Fibroblast of villous mesenchyme (primary cell): ENCODE results near the gene JMJD4. TPM values are rescaled to one million over a fixed set of nuclear protein-coding genes. Genes with fewer than 3 reads are reported as not detected.
"Not testable (repeated sequence)": the region's sequence is repeated elsewhere in the genome, so short reads cannot be mapped to it uniquely, and the experiment has no call there.

Source experiments
- DNase-seq: peaks from one replicate; pipeline ENCODE4 v3.0.0-alpha.2; 2010; ENCODE audit warnings: low read depth
- H3K4me3 ChIP-seq: 2 replicates; pipeline ENCODE4 v1.5.1; 2011; ENCODE audit warnings: low read depth, mild to moderate bottlenecking, low read length
- CTCF ChIP-seq: IDR thresholded peaks from 2 replicates; pipeline ENCODE4 v1.5.1; 2012; ENCODE audit warnings: low read depth, mild to moderate bottlenecking, low read length; ENCODE audit not compliant: insufficient read depth
- total RNA-seq: library from RNA; depleted of rRNA; stranded (reverse); fragments of >200 nt; gene quantifications from 2 replicates; pipeline ENCODE4 v1.2.3, GENCODE V29; 2012

Gene JMJD4
- total RNA-seq, 1 donor, result 25.5 TPM

- no peak overlapping the region for H3K4me3 ChIP-seq
- TF ChIP-seq CTCF, result no peak
- DNase-seq, result no peak
Measured at GRCh38 chr1:227723474-227723873, 11.6 kb downstream of the JMJD4 start.

GRCh38 chr1:227718932-227719331 is 16.2 kb downstream of the JMJD4 start:
- no peak for TF ChIP-seq CTCF
- DNase-seq, result no peak
- no peak overlapping the region for H3K4me3 ChIP-seq

- H3K4me3 ChIP-seq, result no peak overlapping the region
- DNase-seq, result no peak
- TF ChIP-seq CTCF, result no peak
Measured at GRCh38 chr1:227712648-227713047, 22.5 kb downstream of the JMJD4 start.

- not testable (repeated sequence) for H3K4me3 ChIP-seq, DNase-seq
Measured at GRCh38 chr1:227710474-227710873, 24.6 kb downstream of the JMJD4 start.

GRCh38 chr1:227709451-227709850 is 25.7 kb downstream of the JMJD4 start:
- no peak for TF ChIP-seq CTCF
- H3K4me3 ChIP-seq, result no peak overlapping the region
- DNase-seq, result no peak

GRCh38 chr1:227707846-227708245 is 27.3 kb downstream of the JMJD4 start:
- no peak overlapping the region for H3K4me3 ChIP-seq
- TF ChIP-seq CTCF, result no peak
- no peak for DNase-seq

- not testable (repeated sequence) for DNase-seq, H3K4me3 ChIP-seq
Measured at GRCh38 chr1:227701631-227702030, 33.5 kb downstream of the JMJD4 start.

- TF ChIP-seq CTCF, result no peak
- DNase-seq, result no peak
- H3K4me3 ChIP-seq, result no peak overlapping the region
Measured at GRCh38 chr1:227697321-227697864, 37.7 kb downstream of the JMJD4 start.
